CD4-positive, alpha-beta T cell treated with Interleukin-2 at 100 ng/mL for 4 hours (primary cell): ENCODE results near the gene LMNB1.
A peak's percentile ranks its signal among the peaks of the same experiment; 100 is the strongest.

Source experiments
- DNase-seq: peaks from one replicate; pipeline ENCODE4 v3.0.0-alpha.2; 2020; ENCODE audit warnings: low spot score

The LMNB1 gene

GRCh38 chr5:126855266-126855665 lies 78.3 kb downstream of the LMNB1 start:
- DNase-seq = no peak

GRCh38 chr5:126857472-126858410 lies 80.8 kb downstream of the LMNB1 start:
- no peak for DNase-seq

- no peak for DNase-seq
These were observed 81.5 kb downstream of the LMNB1 start for GRCh38 chr5:126858441-126858840.

GRCh38 chr5:126863402-126863801 lies 86.5 kb downstream of the LMNB1 start:
- no peak for DNase-seq

- no peak for DNase-seq
These were observed 87.2 kb downstream of the LMNB1 start for GRCh38 chr5:126864042-126864688.

GRCh38 chr5:126865299-126865698 lies 88.4 kb downstream of the LMNB1 start:
- DNase-seq = no peak

- no peak for DNase-seq
These were observed 90.1 kb downstream of the LMNB1 start for GRCh38 chr5:126866851-126867636.

- no peak for DNase-seq
These were observed 91.5 kb downstream of the LMNB1 start for GRCh38 chr5:126868338-126869004.

- DNase-seq = peak; percentile 12
These were observed 92.1 kb downstream of the LMNB1 start for GRCh38 chr5:126869005-126869451.

- DNase-seq = no peak
These were observed 94.5 kb downstream of the LMNB1 start for GRCh38 chr5:126871441-126871840.

GRCh38 chr5:126872561-126873354 lies 95.8 kb downstream of the LMNB1 start:
- no peak for DNase-seq

GRCh38 chr5:126875303-126875785 lies 98.4 kb downstream of the LMNB1 start:
- no peak for DNase-seq

GRCh38 chr5:126877602-126878001 lies 100.7 kb downstream of the LMNB1 start:
- no peak for DNase-seq

GRCh38 chr5:126878085-126878484 lies 101.1 kb downstream of the LMNB1 start:
- no peak for DNase-seq

- DNase-seq = no peak
These were observed 101.7 kb downstream of the LMNB1 start for GRCh38 chr5:126878634-126879033.

- DNase-seq = no peak
These were observed 105.1 kb downstream of the LMNB1 start for GRCh38 chr5:126881821-126882600.

- no peak for DNase-seq
These were observed 106.8 kb downstream of the LMNB1 start for GRCh38 chr5:126883564-126884245.

GRCh38 chr5:126884269-126884819 lies 107.4 kb downstream of the LMNB1 start:
- no peak for DNase-seq
